Stimulated activated CD4-positive, alpha-beta T cell treated with anti-CD3 and anti-CD28 coated beads, TNF-alpha, amount 100 ng/mL, for 24 hours (primary cell): ENCODE results near the gene EFNA3.

Source experiments
- DNase-seq, 3 experiments: peaks; one replicate each; pipeline ENCODE4 v3.0.0-alpha.2; 2020; ENCODE audit warnings: low read depth in 3 of 3

EFNA3 gene

GRCh38 chr1:155048449-155049334 lies 29.9 kb upstream of the EFNA3 start:
- no peak for DNase-seq

DNA sequence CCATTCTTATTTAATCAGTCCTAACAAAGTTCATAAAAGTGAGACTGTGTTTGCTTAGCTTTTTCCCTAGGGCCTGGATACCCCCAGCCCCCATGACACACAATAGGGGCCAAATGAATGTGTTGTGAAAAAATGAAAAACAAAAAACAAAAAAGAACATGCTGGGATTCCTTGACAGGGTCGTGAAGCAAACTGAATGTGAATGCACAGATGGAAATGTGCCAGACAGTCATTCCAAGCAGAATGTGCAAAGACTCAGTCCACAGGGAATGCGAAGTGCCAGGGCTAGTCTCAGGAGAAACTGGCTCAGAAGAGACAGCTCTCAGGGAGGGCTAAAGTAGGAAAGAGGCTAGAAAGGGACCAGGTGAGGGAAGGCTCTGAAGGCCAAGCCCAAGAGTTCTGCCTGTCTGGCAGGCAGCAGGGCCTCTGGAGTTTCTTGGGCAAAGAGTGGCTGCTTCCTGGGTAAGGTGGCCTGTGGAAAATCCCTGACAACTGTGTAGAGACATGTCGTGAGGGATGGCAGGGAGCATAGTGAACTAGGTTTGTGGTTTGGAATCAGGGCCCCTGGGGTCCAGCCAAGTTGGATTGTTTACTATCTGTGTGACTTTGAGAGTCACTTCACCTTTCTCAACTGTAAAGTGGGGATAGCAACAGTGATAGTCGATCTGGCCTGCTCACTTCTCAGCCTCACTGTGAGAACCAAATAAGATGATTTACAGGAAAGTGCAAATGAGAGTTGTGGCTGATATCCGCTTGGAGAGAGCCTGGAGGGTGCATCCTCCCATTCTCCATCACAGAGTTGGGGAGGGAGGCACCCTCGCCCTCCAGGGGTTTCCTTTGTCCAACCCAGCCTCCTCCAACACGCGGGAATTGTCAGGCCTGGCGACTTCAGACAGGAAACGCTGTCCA lies 28.7 kb upstream of the EFNA3 start:
- no peak for DNase-seq

GRCh38 chr1:155050560-155051341 lies 27.9 kb upstream of the EFNA3 start, which contains the start of gene ADAM15:
TSS of gene ADAM15 (plus strand) at chr1:155051316. CDS start at chr1:155051387, 71 bp downstream.
- DNase-seq: peak; percentile 62 to 77 (median 62)

- DNase-seq: no peak
Observed at GRCh38 chr1:155051342-155051776, 27.3 kb upstream of the EFNA3 start.

GRCh38 chr1:155051777-155052398 lies 26.7 kb upstream of the EFNA3 start:
- DNase-seq: peak in 1 of 3 experiments; percentile 35

GRCh38 chr1:155052439-155053395 lies 25.9 kb upstream of the EFNA3 start:
- DNase-seq: no peak

DNA sequence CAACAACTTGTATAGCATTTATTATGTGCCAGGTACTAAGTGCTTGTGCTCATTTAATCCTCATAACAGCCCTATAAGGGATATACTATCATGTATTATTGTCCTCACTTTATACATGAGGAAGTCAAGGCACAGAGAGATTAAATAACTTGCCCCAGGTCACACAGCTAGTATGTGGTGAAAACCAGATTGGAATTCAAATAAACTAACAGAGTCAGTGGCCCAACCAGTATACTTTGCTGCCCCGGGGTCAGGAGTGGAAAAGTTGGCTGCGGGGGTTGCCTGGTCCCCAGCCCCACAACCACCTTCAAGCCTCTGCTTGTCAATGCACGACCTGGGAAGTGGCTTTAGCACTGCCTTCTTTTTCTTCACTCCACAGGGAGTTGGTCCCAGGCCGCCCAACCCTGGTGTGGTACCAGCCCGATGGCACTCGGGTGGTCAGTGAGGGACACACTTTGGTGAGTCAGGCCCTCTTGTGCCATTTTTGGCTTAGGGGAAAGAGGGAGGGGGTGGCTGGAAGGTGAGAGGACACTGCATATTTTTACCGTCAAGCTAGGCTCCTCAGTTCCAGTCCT lies 25.0 kb upstream of the EFNA3 start:
- no peak for DNase-seq

DNA sequence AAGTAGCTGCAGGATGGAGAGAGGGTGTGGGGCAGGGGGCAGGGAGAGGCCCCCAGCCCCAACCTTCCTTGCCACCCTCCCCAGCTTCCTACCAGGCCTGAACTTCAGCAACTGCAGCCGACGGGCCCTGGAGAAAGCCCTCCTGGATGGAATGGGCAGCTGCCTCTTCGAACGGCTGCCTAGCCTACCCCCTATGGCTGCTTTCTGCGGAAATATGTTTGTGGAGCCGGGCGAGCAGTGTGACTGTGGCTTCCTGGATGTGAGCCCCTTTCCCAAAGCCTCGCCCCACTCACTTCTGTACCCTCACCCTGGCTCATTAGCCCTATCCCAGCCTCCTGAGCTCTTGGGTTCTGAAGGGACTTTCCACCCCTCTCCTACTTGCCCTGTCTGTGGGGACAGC lies 21.5 kb upstream of the EFNA3 start:
- no peak for DNase-seq

DNA sequence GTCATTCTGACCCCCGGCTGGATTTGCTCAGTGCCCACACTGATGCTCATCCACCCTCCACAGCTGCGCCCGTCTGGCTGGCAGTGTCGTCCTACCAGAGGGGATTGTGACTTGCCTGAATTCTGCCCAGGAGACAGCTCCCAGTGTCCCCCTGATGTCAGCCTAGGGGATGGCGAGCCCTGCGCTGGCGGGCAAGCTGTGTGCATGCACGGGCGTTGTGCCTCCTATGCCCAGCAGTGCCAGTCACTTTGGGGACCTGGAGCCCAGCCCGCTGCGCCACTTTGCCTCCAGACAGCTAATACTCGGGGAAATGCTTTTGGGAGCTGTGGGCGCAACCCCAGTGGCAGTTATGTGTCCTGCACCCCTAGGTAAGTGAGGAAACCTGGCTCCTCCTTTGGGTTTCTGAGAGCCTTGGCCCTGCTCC lies 20.8 kb upstream of the EFNA3 start:
- DNase-seq: no peak

- no peak for DNase-seq
Observed at GRCh38 chr1:155060736-155061135, 17.9 kb upstream of the EFNA3 start.

DNA sequence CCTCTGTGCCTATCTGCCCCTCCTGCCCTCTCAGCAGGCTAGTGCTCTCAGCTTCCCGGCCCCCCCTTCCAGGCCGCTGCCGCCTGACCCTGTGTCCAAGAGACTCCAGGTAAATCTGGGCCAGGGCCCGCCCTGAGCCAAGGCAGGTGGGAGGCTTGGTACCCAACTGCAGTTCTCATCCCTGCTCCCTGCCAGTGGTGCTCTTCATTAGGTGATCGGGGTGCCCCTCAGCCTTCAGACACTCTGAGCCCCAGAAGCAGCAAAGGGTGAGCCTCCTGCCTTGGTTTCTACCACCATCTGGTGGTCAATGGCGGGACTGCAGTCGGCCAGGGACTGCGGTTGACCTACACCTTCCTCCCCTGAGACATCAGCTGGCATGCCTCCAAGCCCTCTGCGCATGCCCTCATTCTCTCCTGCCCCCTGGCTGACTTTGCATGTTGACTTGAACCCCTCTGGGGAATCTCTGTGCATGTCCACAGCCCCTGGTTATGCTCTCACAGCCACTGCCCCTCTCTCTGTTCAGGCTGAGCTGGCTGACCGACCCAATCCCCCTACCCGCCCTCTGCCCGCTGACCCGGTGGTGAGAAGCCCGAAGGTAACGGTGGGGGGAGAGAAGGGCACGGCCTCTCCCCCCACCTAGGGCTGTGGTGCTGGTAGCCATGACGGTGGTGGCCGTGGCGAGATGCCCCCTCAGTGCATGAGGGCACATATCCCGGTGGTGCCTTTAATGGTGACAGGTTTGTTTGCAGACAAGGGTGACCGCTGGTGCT lies 17.1 kb upstream of the EFNA3 start:
- DNase-seq: peak; percentile 90 to 97 (median 91)

DNA sequence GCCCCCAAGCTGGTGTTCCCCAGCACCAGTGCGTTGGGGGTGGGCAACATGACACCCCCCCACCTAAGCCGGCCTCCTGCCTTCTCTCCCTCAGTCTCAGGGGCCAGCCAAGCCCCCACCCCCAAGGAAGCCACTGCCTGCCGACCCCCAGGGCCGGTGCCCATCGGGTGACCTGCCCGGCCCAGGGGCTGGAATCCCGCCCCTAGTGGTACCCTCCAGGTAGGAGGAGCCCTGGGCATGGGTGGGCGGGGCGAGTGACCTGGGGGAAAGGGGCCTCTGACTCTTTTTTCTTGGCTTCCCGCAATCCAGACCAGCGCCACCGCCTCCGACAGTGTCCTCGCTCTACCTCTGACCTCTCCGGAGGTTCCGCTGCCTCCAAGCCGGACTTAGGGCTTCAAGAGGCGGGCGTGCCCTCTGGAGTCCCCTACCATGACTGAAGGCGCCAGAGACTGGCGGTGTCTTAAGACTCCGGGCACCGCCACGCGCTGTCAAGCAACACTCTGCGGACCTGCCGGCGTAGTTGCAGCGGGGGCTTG lies 16.4 kb upstream of the EFNA3 start:
- DNase-seq: no peak

- peak; percentile 55 to 80 (median 55) for DNase-seq
Observed at GRCh38 chr1:155062702-155063411, 15.8 kb upstream of the EFNA3 start.

GRCh38 chr1:155063550-155064110 lies 15.0 kb upstream of the EFNA3 start, which contains the start of gene EFNA4:
TSS of gene EFNA4 (plus strand) at chr1:155063740. CDS start at chr1:155063824, 84 bp downstream.
- DNase-seq: peak; percentile 67 to 84 (median 72)

DNA sequence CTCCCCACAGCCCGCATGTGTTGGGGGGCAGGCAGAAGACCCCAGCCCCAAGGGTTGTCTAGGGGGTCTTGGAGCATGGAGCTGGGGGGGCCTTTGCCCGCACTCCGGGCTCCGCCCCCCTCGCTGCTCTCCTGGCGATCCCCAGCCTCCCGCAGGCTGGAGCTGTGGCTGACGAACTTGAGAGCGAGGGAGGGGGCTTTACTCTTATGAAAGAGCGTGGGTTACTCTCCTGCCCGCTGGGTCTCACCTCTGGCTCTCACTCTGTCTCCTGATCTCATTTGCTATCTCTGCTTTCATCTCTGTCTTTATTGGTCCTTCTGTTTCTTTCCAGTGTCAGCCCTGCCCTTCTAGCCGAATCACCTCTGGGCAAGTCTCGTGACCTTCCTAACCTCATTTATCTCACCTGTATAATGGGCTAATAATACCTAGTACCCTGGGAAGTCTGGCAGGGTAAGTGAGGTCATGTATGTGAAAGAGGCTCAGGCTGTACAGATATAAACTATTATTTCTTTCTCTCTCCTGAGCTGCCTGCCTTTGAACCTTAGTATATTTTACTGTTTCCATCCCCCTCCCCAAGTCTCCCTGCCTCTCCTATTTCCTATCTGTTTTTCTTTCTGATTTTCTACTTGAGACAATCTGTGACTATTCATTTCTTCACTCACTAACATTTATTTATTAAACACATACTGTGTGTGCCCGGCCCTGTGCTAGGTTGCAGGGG lies 14.4 kb upstream of the EFNA3 start:
- DNase-seq: no peak

- DNase-seq: no peak
Observed at GRCh38 chr1:155064832-155065429, 13.7 kb upstream of the EFNA3 start.
